ENCODE results near the gene KIF5A. TPM values are rescaled to one million over a fixed set of nuclear protein-coding genes. Genes with fewer than 3 reads are reported as not detected.

KIF5A gene
- total and polyA plus RNA-seq, 2 of the 4 experiments (the other 2 are of a cell fraction): 0.15 to 0.18 TPM

GRCh38 chr12:57583008-57583831 lies 33.4 kb downstream of the KIF5A start (continued):
- TF ChIP-seq RAD21 (IDR thresholded peaks at IDR 0.05; ENCODE audit: low read length): peak; percentile 91
- no peak for TF ChIP-seq CEBPB (IDR thresholded peaks at IDR 0.05; ENCODE audit: low read depth, low read length)

GRCh38 chr12:57584050-57584449 lies 34.2 kb downstream of the KIF5A start:
- no peaks in the 10 kb centered on the region for H3K36me3 ChIP-seq (ENCODE audit: control insufficient read depth, insufficient read depth, low read length)
- H3K14ac ChIP-seq (replicated peaks; ENCODE audit: low read depth, low read length): no peak overlapping the region
- ATAC-seq (ENCODE audit: low read depth) (no peak), DNase-seq (no peak)
- no peaks in the 10 kb centered on the region for H4K20me1 ChIP-seq (ENCODE audit: insufficient read depth, low read length)
- no peak overlapping the region for H2BK20ac ChIP-seq (ENCODE audit: low read depth, low read length)
- no peak overlapping the region for H3K56ac ChIP-seq (ENCODE audit: extremely low read depth, insufficient read depth, low read length)
- no peak overlapping the region for H2BK120ac ChIP-seq (ENCODE audit: low read depth, low read length)
- no peaks in the 10 kb centered on the region for H3K9me1 ChIP-seq (ENCODE audit: insufficient read depth, low read length)
- no peaks in the 10 kb centered on the region for H3K9me3 ChIP-seq (ENCODE audit: control insufficient read depth, insufficient read depth, low read length)
- H3K27ac ChIP-seq (ENCODE audit: insufficient read depth, low read length): no peak overlapping the region
- BruUV-seq (replicated peaks): no TSS peak
- H3K4me2 ChIP-seq (ENCODE audit: low read depth, low read length): no peak overlapping the region
- no peak overlapping the region for H2BK5ac ChIP-seq (ENCODE audit: low read depth, low read length, poor library complexity, severe bottlenecking)
- CTCF ChIA-PET: interaction anchor here (0.7 to 2.0 kb wide), 9 partner anchors 9 to 153 kb away, joined by 3 to 11 read pairs (median 4); partner anchors contain the start of gene B4GALNT1
- H2AK5ac ChIP-seq (ENCODE audit: low read depth, low read length): no peak overlapping the region
- no peak for TF ChIP-seq MAFK (IDR thresholded peaks at IDR 0.05; ENCODE audit: low read depth, low read length)
- no peak for TF ChIP-seq RCOR1 (IDR thresholded peaks at IDR 0.05; ENCODE audit: insufficient replicate concordance, low read length)
- H4K5ac ChIP-seq (ENCODE audit: low read depth, low read length): no peak overlapping the region
- no peaks in the 10 kb centered on the region for H3K79me1 ChIP-seq (ENCODE audit: low read depth in 1 of 2, low read length in 2 of 2)
- H3K4ac ChIP-seq (ENCODE audit: low read depth, low read length): no peak overlapping the region
- no peaks in the 10 kb centered on the region for H3K4me1 ChIP-seq (ENCODE audit: control insufficient read depth, insufficient read depth, low read length)
- no peak overlapping the region for H4K91ac ChIP-seq (ENCODE audit: insufficient read depth, low read depth, low read length)
- no peak overlapping the region for H2AK9ac ChIP-seq (replicated peaks; ENCODE audit: low read depth, low read length, poor library complexity)
- H3K9ac ChIP-seq (ENCODE audit: low read depth, low read length): no peak overlapping the region
- H3K27me3 ChIP-seq (ENCODE audit: control insufficient read depth, insufficient read depth, low read length): peaks cover 36% of the 10 kb centered on the region
- H2AFZ ChIP-seq (replicated peaks; ENCODE audit: low read length, poor library complexity): no peak overlapping the region
- in situ Hi-C loops (cut with MboI; ENCODE audit: low sequenced_read_pairs) (loop anchor here (5.0 to 10.0 kb wide), 2 partner anchors 38 to 151 kb away; partner anchors contain the start of gene AGAP2), dilution Hi-C loops (cut with HindIII; ENCODE audit: low sequenced_read_pairs, unreplicated experiment) (no loop called here), intact Hi-C loops (cut with micrococcal nuclease) (loop anchor here (5.0 kb wide), 1 partner anchor 153 kb away; the partner anchor contains the start of gene AGAP2)
- H3K18ac ChIP-seq (ENCODE audit: low read depth, low read length): no peak overlapping the region
- H2BK15ac ChIP-seq (ENCODE audit: low read depth, low read length): no peak overlapping the region
- no peak overlapping the region for H4K8ac ChIP-seq (ENCODE audit: low read depth in 2 of 2, low read length in 2 of 2)
- POLR2A ChIA-PET (ENCODE audit: unreplicated experiment): no interaction called here
- WGBS, 2 experiments (ENCODE audit: extremely low coverage in 2 of 2, insufficient read length in 1 of 2): no CpG with 5 or more reads among the region's 2 CpGs
- H3K4me3 ChIP-seq (ENCODE audit: insufficient read depth, low read depth, low read length): no peak overlapping the region
- H3K23ac ChIP-seq (ENCODE audit: low read depth, low read length): no peak overlapping the region
